Measurements from ENCODE around the gene SIVA1.

Gene SIVA1

DNA sequence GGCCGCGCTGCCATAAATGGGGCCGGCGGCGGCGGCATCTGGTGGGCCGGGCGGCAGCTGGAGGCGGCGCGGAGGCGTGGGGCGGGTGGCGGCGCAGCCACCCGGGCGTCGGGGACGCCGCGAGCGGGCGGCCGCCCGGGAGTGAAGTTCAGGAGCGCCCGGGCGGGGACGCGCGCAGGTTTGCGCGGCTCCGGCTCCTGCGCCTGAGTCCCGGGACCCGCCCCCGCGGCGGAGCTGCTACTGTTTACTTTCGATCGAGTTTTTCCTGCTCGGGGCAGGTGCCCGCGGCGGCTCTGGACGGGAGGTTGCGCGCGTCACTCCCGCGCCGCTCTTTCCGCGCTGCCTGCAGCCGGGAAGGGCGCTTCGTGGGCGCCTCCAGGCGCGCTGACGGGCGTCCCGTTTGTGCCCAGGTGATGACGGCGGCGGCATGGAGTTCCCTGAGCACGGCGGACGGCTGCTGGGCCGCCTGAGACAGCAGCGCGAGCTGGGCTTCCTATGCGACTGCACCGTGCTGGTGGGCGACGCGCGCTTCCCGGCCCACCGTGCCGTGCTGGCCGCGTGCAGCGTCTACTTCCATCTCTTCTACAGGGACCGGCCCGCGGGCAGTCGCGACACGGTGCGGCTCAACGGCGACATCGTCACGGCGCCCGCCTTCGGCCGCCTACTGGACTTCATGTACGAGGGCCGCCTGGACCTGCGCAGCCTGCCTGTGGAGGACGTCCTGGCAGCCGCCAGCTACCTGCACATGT, 48.0 kb downstream of the SIVA1 start, which contains the start of gene ZBTB42:
Gene ZBTB42, plus strand, starts transcription at position 331 of the 749 bp plus-strand sequence. Its CDS starts 97 bp downstream, at position 428.
- DNase-seq (ENCODE audit: insufficient read length, low spot score) (no peak), FAIRE-seq (no peak)
- no peak for TF ChIP-seq CTCF (IDR thresholded peaks at IDR 0.05; ENCODE audit: insufficient read depth, missing control alignments)

DNA sequence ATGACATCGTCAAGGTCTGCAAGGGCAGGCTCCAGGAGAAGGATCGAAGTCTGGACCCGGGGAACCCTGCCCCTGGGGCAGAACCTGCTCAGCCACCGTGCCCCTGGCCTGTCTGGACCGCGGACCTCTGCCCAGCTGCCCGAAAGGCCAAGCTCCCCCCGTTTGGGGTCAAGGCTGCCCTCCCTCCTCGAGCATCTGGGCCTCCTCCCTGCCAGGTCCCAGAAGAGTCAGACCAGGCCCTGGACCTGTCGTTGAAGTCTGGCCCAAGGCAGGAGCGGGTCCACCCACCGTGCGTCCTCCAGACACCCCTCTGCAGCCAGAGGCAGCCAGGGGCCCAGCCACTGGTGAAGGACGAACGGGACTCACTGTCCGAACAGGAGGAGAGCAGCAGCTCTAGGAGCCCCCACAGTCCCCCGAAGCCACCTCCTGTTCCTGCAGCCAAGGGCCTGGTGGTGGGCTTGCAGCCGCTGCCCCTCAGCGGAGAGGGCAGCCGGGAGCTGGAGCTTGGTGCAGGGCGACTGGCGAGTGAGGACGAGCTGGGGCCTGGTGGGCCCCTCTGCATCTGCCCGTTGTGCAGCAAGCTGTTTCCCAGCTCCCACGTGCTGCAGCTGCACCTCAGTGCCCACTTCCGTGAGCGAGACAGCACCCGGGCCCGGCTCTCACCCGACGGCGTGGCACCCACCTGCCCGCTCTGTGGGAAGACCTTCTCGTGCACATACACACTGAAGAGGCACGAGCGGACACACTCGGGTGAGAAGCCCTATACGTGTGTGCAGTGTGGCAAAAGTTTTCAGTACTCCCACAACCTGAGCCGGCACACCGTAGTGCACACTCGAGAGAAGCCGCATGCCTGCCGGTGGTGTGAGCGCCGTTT, 48.8 kb downstream of the SIVA1 start:
- DNase-seq (ENCODE audit: insufficient read length, low spot score) (no peak), FAIRE-seq (no peak)
- TF ChIP-seq CTCF (IDR thresholded peaks at IDR 0.05; ENCODE audit: insufficient read depth, missing control alignments): no peak

GRCh38 chr14:104802394-104803184, 49.6 kb downstream of the SIVA1 start:
- no peak for FAIRE-seq
- DNase-seq (ENCODE audit: insufficient read length, low spot score): no peak
- no peak for TF ChIP-seq CTCF (IDR thresholded peaks at IDR 0.05; ENCODE audit: insufficient read depth, missing control alignments)

- FAIRE-seq (no peak), DNase-seq (ENCODE audit: insufficient read length, low spot score) (no peak)
- no peak for TF ChIP-seq CTCF (IDR thresholded peaks at IDR 0.05; ENCODE audit: insufficient read depth, missing control alignments)
Observed at GRCh38 chr14:104803280-104803911, 50.4 kb downstream of the SIVA1 start.

GRCh38 chr14:104803912-104804410, 51.0 kb downstream of the SIVA1 start:
- FAIRE-seq: no peak
- TF ChIP-seq CTCF (IDR thresholded peaks at IDR 0.05; ENCODE audit: insufficient read depth, missing control alignments): no peak
- DNase-seq (ENCODE audit: insufficient read length, low spot score): no peak

DNA sequence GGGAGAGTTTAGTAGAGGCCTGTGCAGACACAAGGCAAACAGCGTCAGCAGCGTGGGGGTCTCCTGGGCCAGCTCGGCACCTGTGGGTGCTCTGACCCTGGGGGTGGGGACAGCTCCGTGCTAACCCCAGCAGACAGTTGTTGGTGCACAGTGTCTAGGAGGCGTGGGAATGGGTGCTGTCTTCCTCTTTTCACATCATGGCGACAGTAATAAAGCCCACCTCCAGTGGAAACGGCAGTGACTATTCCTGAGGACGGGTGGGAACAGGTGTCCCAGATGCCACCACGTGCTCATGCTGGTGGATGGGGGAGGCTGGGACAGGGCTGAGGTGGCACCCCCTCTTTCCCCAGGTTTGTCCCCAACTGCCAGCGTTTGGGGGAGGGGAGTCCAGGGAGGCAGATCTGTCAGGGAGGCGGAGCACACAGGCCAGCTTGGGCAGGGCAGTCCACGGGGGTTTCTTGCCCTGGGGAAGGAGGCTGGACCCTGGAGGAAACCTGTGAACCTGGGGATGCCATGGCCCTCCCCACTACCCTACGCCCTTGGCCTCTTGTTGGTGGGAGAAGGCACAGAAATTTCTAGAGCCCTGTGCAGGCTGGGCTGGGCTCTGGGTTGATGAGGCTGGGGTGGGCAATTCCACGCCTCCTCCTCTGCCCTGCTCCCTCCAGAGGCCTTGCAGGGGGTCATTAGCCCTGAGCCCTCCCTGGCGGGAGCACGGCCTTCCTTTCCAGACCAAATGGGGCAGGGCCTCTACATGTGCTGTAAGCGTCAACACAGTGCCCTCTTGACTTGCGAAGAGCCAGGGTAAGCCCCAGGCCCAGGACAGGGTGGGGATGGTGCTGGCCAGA, 51.8 kb downstream of the SIVA1 start:
- TF ChIP-seq CTCF (IDR thresholded peaks at IDR 0.05; ENCODE audit: insufficient read depth, missing control alignments): no peak
- DNase-seq (ENCODE audit: insufficient read length, low spot score) (no peak), FAIRE-seq (no peak)
